ENCODE results near the gene CBY3. TPM values are rescaled to one million over a fixed set of nuclear protein-coding genes. Genes with fewer than 3 reads are reported as not detected.
A peak's percentile ranks its signal among the peaks of the same experiment; 100 is the strongest.
"Not testable (repeated sequence)": the region's sequence is repeated elsewhere in the genome, so short reads cannot be mapped to it uniquely, and the experiment has no call there.

The CBY3 gene
- total RNA-seq, 2 experiments from 2014 or later: 0.59 TPM; not detected in 1

GRCh38 chr5:179697543-179697942, 16.7 kb upstream of the CBY3 start:
- peaks cover 35% of the 10 kb centered on the region for H3K4me1 Mint-ChIP-seq
- peak overlapping the region; percentile 99 for H3K27ac Mint-ChIP-seq
- not testable (repeated sequence) for H3K27me3 Mint-ChIP-seq; ATAC-seq; H3K9me3 Mint-ChIP-seq (ENCODE audit: low read depth); DNase-seq
- peaks cover 27% of the 10 kb centered on the region for H3K36me3 Mint-ChIP-seq
- H3K4me3 Mint-ChIP-seq: peak overlapping the region; percentile 93
- CTCF ChIA-PET: interaction anchor here (0.6 to 1.7 kb wide), 7 partner anchors 19 to 393 kb away, joined by 3 to 11 read pairs (median 3); partner anchors contain the start of gene HNRNPH1

GRCh38 chr5:179697108-179697507, 16.3 kb upstream of the CBY3 start:
- no peak for DNase-seq
- Mint-ChIP-seq H3K9me3 (ENCODE audit: low read depth) (no peaks in the 10 kb centered on the region), H3K27me3 (no peaks in the 10 kb centered on the region), H3K4me1 (peaks cover 30% of the 10 kb centered on the region), H3K36me3 (peaks cover 23% of the 10 kb centered on the region), H3K4me3 (peak overlapping the region; percentile 46), H3K27ac (peak overlapping the region; percentile 99)
- ATAC-seq: no peak
- CTCF ChIA-PET: interaction anchor here (0.7 to 1.7 kb wide), 7 partner anchors 18 to 393 kb away, joined by 3 to 11 read pairs (median 3); partner anchors contain the start of gene HNRNPH1

- Mint-ChIP-seq H3K4me1 (peaks cover 28% of the 10 kb centered on the region), H3K4me3 (no peak overlapping the region), H3K27me3 (no peaks in the 10 kb centered on the region), H3K9me3 (ENCODE audit: low read depth) (no peaks in the 10 kb centered on the region), H3K36me3 (peaks cover 20% of the 10 kb centered on the region), H3K27ac (peak overlapping the region; percentile 53)
- ATAC-seq (no peak), DNase-seq (no peak)
- CTCF ChIA-PET: interaction anchor here (0.7 to 1.7 kb wide), 4 partner anchors 18 to 73 kb away, joined by 3 to 11 read pairs (median 5); partner anchors contain the start of gene HNRNPH1
Measured at GRCh38 chr5:179696603-179697002, 15.8 kb upstream of the CBY3 start.

- H3K4me1 Mint-ChIP-seq: peaks cover 13% of the 10 kb centered on the region
- no peaks in the 10 kb centered on the region for H3K27me3 Mint-ChIP-seq
- CTCF ChIA-PET: interaction anchor here (0.7 kb wide), 1 partner anchor 15 kb away, joined by 3 read pairs; no protein-coding TSS in a partner anchor
- peaks cover 8% of the 10 kb centered on the region for H3K36me3 Mint-ChIP-seq
- DNase-seq: no peak
- H3K27ac Mint-ChIP-seq: no peak overlapping the region
- no peak overlapping the region for H3K4me3 Mint-ChIP-seq
- H3K9me3 Mint-ChIP-seq (ENCODE audit: low read depth): no peaks in the 10 kb centered on the region
- ATAC-seq: no peak
Measured at GRCh38 chr5:179694561-179694960, 13.7 kb upstream of the CBY3 start.

- not testable (repeated sequence) for H3K27ac Mint-ChIP-seq; H3K36me3 Mint-ChIP-seq; H3K27me3 Mint-ChIP-seq; H3K9me3 Mint-ChIP-seq (ENCODE audit: low read depth); ATAC-seq; H3K4me1 Mint-ChIP-seq; H3K4me3 Mint-ChIP-seq; DNase-seq
- CTCF ChIA-PET: interaction anchor here (1.7 kb wide), 1 partner anchor 601 kb away, joined by 3 read pairs; no protein-coding TSS in a partner anchor
Measured at GRCh38 chr5:179689212-179689611, 8.4 kb upstream of the CBY3 start.

- Mint-ChIP-seq H3K27me3 (no peaks in the 10 kb centered on the region), H3K27ac (peak overlapping the region; percentile 58), H3K4me1 (peaks cover 37% of the 10 kb centered on the region), H3K4me3 (peak overlapping the region; percentile 100), H3K36me3 (peaks cover 21% of the 10 kb centered on the region), H3K9me3 (ENCODE audit: low read depth) (no peaks in the 10 kb centered on the region)
- ATAC-seq (no peak), DNase-seq (no peak)
- CTCF ChIA-PET: interaction anchor here (0.7 to 3.6 kb wide), 10 partner anchors 11 to 62 kb away, joined by 3 to 21 read pairs (median 6); partner anchors contain the start of genes HNRNPH1 and MAML1
Measured at GRCh38 chr5:179680014-179680779, 637 bp downstream of the CBY3 start.

- Mint-ChIP-seq H3K27ac (peak overlapping the region; percentile 99), H3K4me1 (peaks cover 37% of the 10 kb centered on the region), H3K36me3 (peaks cover 24% of the 10 kb centered on the region), H3K4me3 (peak overlapping the region; percentile 100), H3K9me3 (ENCODE audit: low read depth) (no peaks in the 10 kb centered on the region), H3K27me3 (no peaks in the 10 kb centered on the region)
- DNase-seq (peak; percentile 90), ATAC-seq (peak; percentile 62)
- CTCF ChIA-PET: interaction anchor here (0.7 to 3.6 kb wide), 15 partner anchors 12 to 123 kb away, joined by 3 to 21 read pairs (median 3); partner anchors contain the start of genes HNRNPH1 and MAML1
Measured at GRCh38 chr5:179679014-179679674, 1.7 kb downstream of the CBY3 start.

GRCh38 chr5:179678223-179679013, 2.4 kb downstream of the CBY3 start:
- peaks cover 37% of the 10 kb centered on the region for H3K4me1 Mint-ChIP-seq
- peaks cover 28% of the 10 kb centered on the region for H3K36me3 Mint-ChIP-seq
- peak overlapping the region; percentile 100 for H3K4me3 Mint-ChIP-seq
- peak overlapping the region; percentile 99 for H3K27ac Mint-ChIP-seq
- peak; percentile 92 for ATAC-seq
- CTCF ChIA-PET: interaction anchor here (0.6 to 3.6 kb wide), 15 partner anchors 11 to 124 kb away, joined by 3 to 21 read pairs (median 4); partner anchors contain the start of gene MAML1
- peak; percentile 96 for DNase-seq
- no peaks in the 10 kb centered on the region for H3K27me3 Mint-ChIP-seq
- H3K9me3 Mint-ChIP-seq (ENCODE audit: low read depth): no peaks in the 10 kb centered on the region

GRCh38 chr5:179668391-179668790, 12.4 kb downstream of the CBY3 start:
- DNase-seq: peak; percentile 49
- H3K27ac Mint-ChIP-seq: no peak overlapping the region

GRCh38 chr5:179661647-179662046, 19.2 kb downstream of the CBY3 start:
- ATAC-seq; H3K4me3 Mint-ChIP-seq; H3K27me3 Mint-ChIP-seq; H3K27ac Mint-ChIP-seq; H3K36me3 Mint-ChIP-seq; H3K4me1 Mint-ChIP-seq; H3K9me3 Mint-ChIP-seq (ENCODE audit: low read depth); DNase-seq: not testable (repeated sequence)
- CTCF ChIA-PET: interaction anchor here (1.4 kb wide), 1 partner anchor 12 kb away, joined by 4 read pairs; no protein-coding TSS in a partner anchor

More at GRCh38 chr5:179668391-179668790, 12.4 kb downstream of the CBY3 start:
- Mint-ChIP-seq H3K4me3 (no peak overlapping the region), H3K4me1 (peaks cover 5% of the 10 kb centered on the region), H3K36me3 (peaks cover 2% of the 10 kb centered on the region), H3K27me3 (no peaks in the 10 kb centered on the region), H3K9me3 (ENCODE audit: low read depth) (no peaks in the 10 kb centered on the region)
- peak; percentile 60 for ATAC-seq
- CTCF ChIA-PET: interaction anchor here (0.9 to 4.7 kb wide), 6 partner anchors 9 to 45 kb away, joined by 3 to 21 read pairs (median 6); partner anchors contain the start of genes CBY3 and HNRNPH1

- not testable (repeated sequence) for H3K4me1 Mint-ChIP-seq; DNase-seq; H3K27ac Mint-ChIP-seq; H3K36me3 Mint-ChIP-seq; H3K9me3 Mint-ChIP-seq (ENCODE audit: low read depth); H3K27me3 Mint-ChIP-seq
- H3K4me3 Mint-ChIP-seq: peak overlapping the region; percentile 74
- ATAC-seq: peak; percentile 71
- CTCF ChIA-PET: interaction anchor here (0.6 to 0.7 kb wide), 2 partner anchors 165 to 371 kb away, joined by 3 read pairs; no protein-coding TSS in a partner anchor
Measured at GRCh38 chr5:179658179-179658856, 22.5 kb downstream of the CBY3 start.

Measured in activated CD8-positive, alpha-beta memory T cell treated with anti-CD3 and anti-CD28 coated beads, Interleukin-2, amount 10 ng/mL, durations not matched to agents 7 days and 5 days (primary cell).